GM10266 (cell line): Measurements from ENCODE around the gene SCGB3A1.

ENCODE experiments used
- DNase-seq: peaks from one replicate; pipeline ENCODE4 v3.0.0; 2012; ENCODE audit errors: extremely low spot score
- TF ChIP-seq, protein P1 (sequence below): IDR thresholded peaks from 2 replicates; pipeline ENCODE4 v1.5.1; 2012; ENCODE audit warnings: mild to moderate bottlenecking, low read depth; ENCODE audit not compliant: control insufficient read depth, insufficient read depth; ENCODE audit errors: missing control alignments

The SCGB3A1 gene

DNA sequence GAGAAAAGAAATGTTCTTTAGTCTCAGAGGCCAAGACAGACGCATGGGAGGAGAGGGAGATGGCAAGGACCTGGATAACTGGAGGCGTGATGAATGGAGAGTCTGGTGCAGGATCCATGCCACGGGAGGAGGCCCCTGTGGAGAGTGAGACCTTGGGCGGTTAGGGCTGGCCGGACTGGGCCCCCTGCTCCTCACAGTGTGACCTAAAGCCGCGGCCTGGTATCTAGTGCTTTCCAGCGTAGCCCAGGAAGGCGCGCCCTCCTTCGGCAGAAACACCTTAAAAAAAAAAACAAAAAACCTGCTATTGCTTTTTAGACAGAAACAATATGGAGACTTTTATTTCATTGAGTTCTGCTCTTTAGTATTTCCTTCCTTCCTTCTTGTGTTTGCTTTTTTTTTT, 33.1 kb downstream of the SCGB3A1 start:
- no peak for DNase-seq
- TF ChIP-seq, protein P1, sequence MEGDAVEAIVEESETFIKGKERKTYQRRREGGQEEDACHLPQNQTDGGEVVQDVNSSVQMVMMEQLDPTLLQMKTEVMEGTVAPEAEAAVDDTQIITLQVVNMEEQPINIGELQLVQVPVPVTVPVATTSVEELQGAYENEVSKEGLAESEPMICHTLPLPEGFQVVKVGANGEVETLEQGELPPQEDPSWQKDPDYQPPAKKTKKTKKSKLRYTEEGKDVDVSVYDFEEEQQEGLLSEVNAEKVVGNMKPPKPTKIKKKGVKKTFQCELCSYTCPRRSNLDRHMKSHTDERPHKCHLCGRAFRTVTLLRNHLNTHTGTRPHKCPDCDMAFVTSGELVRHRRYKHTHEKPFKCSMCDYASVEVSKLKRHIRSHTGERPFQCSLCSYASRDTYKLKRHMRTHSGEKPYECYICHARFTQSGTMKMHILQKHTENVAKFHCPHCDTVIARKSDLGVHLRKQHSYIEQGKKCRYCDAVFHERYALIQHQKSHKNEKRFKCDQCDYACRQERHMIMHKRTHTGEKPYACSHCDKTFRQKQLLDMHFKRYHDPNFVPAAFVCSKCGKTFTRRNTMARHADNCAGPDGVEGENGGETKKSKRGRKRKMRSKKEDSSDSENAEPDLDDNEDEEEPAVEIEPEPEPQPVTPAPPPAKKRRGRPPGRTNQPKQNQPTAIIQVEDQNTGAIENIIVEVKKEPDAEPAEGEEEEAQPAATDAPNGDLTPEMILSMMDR, result no peak

DNA sequence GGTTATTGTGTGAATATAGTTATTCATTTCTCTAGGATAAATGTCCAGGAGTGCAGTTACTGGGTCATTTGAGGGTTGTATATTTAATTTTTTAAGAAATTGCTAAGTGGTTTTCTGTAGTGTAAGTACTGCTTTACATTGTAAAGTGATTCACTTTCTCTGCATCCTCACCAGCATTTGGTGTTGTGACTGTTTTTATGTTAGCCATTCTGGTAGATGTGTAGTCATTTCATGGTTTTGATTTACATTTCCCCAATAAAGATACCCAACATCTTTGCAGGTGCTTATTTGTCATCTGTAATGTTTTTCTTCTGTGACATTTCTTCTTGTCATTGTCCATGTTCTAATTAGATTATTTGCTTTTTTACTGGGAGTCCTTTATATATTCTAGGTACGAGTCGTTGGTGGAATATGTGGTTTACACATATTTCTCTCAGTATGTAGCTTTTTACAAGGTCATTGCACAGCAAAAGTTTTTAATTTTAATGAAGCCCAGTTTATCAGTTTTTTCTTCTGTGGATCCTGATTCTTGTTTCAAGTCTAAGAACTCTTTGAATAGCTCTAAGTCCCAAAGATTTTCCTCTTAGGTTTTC, 34.0 kb downstream of the SCGB3A1 start:
- TF ChIP-seq, protein P1, result no peak
- DNase-seq, result no peak

DNA sequence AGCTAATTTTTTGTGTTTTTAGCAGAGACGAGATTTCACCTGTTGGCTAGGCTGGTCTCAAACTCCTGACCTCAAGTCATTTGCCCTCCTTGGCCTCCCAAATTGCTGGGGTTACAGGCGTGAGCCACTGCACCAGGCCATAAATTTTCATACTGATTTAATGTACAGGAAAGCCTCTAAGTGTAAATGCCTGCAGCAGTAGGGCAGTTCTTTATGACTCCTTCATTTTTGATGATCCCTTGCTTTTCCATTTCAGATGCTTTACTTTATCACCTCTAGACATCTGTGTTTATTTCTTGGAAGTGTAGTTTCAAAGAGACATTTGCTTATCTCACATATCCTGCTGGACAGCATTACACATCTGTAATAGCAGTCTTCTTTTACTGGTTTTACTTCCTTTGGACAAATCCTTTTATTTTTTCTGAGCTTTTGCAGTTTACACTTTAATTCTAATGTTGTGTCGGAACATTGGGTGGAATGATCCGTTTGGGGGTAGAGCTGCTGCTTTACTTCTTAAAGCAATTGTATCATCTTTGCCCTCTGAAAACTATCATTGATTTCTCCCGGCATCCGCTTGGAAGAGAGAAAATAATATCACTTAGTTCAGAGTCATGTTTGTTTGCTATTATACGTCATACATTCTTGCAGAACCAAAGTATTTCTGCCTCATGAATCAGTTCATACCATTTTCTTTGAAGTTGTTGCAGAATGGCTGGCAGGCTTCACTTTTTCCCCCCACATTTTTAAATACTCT, 36.0 kb downstream of the SCGB3A1 start:
- TF ChIP-seq, protein P1, result no peak
- DNase-seq, result no peak

DNA sequence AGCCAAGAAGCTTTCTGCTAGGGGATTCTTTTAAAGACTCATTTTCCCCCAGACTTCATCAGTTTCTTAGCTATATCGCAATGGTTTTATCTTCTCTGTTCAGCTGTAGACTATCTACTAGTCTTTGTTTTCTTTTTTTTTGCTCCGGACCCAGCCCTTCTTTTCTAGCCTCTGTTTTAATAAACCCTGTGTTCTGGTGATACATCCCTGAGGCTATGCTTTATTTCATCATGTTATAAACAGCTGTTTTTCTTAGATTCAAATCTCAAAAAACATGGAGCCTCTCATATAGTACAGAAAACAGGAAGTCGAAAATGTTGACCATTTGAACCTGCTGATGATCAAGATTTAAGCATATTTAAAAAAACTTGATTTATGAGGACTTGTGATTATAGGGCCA, 37.8 kb downstream of the SCGB3A1 start:
- no peak for DNase-seq
- TF ChIP-seq, protein P1, result no peak

DNA sequence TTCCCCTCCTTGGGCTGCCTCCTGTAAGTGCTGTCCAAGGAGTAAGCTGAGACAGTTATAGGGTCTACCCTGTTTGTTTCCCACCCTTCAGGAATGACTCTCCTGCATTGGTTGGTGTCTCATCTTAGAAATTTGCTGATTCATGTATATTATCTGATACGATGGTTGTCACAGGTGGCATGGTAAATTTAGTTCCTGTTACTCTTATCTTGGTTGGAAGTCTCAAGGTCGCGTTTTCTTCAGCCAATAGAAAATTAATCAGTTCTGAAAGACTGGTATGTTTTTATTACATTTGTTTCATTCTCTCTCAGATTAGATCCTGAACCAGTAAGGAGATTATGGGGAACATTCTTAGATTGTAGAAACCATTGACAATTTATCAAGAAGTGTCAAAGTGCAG, 42.7 kb downstream of the SCGB3A1 start:
- DNase-seq, result no peak
- TF ChIP-seq, protein P1, result no peak

DNA sequence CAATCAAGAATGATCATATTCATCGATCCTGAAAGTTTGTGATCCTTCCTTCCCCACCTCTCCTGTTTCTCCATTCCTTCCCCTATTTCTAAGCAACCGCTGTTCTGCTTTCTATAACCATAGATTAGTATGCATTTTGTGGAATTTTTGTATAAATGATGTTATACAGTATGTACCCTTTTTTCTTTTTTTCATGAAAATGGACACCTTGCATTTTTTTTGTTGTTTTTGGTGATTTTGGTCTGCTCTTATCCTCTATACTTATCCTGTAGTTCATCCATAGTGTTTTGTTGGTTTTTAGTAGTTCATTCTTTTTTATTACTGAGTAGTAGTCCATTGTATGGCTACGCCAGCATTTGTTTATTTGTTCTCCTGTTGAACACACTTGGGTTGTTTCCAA, 46.1 kb downstream of the SCGB3A1 start:
- DNase-seq, result no peak
- TF ChIP-seq, protein P1, result no peak

DNA sequence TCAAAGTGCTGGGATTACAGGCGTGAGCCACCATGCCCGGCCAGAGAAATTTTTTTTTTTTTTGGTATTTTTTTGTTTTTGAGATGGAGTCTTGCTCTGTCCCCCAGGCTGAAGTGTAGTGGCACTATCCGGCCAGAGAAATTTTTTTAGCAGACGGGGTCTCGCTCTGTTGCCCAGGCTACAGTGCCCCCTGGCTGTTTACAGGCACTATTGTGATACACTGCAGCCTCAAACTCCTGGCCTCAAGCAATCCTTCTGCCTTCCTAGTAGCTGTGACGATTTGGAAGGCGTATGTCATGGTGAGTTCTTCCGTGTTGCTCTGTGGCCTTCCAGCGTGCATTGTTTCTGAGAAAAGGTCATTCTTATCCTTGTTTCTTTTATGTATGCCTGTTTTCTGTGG, 49.6 kb downstream of the SCGB3A1 start:
- DNase-seq, result no peak

More for the DNA sequence above, 49.6 kb downstream of the SCGB3A1 start:
- TF ChIP-seq, protein P1, result no peak
